Gastrocnemius medialis (tissue), 4 donors: ENCODE data around the gene GRAMD2B.

Experiments
- CTCF ChIP-seq, 5 experiments: fragments of 450-650 bp in 3 of 5; fragments of 200-600 bp in 2 of 5; sonication (generic) in 2 of 5; IDR thresholded peaks in 4 of 5; conservative IDR thresholded peaks in 1 of 5; 1 replicate in 4 of 5; 2 replicates in 1 of 5; pipeline ENCODE4 v1.5.1; 2016 to 2019; ENCODE audit warnings: antibody characterized with exemption in 5 of 5, mild to moderate bottlenecking in 3 of 5, moderate library complexity in 3 of 5
- POLR2A ChIP-seq, 2 donors: fragments of 450-650 bp; IDR thresholded peaks; one replicate each; pipeline ENCODE4 v1.6.1; 2017; ENCODE audit warnings: antibody characterized with exemption in 2 of 2, mild to moderate bottlenecking in 2 of 2, moderate library complexity in 2 of 2

DNA sequence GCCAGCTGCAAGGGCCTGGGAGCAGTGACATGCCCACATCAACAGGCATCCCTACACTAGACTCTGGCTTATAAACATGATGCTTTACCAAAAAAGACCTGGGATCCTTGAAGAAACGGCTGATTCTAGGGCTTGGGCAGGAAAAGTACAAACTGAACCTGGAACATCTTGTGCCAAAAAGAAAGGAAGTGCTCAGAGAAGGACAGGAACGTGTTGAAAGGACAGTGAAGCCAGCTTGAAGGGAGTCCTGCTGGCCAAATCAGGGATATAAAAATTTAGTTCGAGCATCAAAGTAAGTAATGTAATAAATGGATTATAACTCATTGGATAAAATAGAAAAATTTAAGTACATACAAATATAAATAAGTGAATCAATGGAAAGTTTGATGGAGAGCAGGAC lies 113.7 kb downstream of the GRAMD2B start:
- TF ChIP-seq CTCF (IDR thresholded peaks at IDR 0.05 in 4 of 5, conservative IDR thresholded peaks at IDR 0.05 in 1 of 5) = no peak
- TF ChIP-seq POLR2A (IDR thresholded peaks at IDR 0.05) = no peak
